LNCaP clone FGC (cell line): Measurements from ENCODE around the gene LDLRAD4.

ENCODE experiments used
- DNase-seq: peaks from one replicate; pipeline ENCODE4 v3.0.0-alpha.2; 2011; ENCODE audit warnings: low read depth
- H3K4me3 ChIP-seq: 2 replicates; pipeline ENCODE4 v1.5.1; 2011; ENCODE audit warnings: mild to moderate bottlenecking, low read depth, low read length, control low read depth
- CTCF ChIP-seq: IDR thresholded peaks from 2 replicates; pipeline ENCODE4 v1.5.1; 2012; ENCODE audit warnings: mild to moderate bottlenecking; ENCODE audit not compliant: control insufficient read depth, insufficient read depth; ENCODE audit errors: extremely low read depth

Gene LDLRAD4

DNA sequence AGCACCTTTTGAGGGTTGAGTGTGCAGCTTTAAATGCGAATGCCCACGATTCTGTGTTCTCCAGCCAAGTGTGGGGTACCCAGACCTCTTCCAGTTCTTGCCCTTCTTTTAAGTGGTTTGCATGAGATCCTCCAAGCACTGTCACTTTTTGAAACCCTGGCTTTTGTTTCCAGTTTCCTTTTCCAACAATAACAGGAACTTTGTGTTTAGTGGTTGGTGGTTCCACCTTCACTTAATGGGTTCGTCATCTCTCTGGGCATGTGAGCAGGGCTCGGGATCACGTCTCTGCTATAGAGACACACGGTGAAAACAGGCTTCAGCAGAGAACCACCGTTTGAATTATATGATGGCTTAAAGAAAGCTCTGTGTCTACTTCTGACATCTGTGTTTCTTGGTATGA is 197.6 kb downstream of the LDLRAD4 start:
- DNase-seq, result no peak

DNA sequence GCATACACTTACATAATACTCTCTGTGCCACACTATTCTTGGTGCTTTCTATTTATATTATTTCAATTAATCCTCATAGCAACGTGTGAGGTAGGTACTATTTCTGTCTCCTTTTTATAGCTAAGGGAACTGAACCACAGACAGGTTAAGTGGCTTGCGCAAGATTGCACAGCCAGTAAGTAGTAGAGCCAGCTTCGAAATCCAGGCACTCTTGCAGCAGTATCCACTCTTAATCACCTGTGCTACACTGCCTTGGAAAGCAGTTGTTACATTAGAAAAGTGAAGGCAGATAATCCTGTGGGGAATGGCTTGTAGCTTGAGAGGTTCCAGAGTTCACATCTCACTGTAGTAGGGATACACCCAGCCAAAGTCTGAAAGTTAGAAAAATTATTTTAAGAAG is 198.3 kb downstream of the LDLRAD4 start:
- DNase-seq, result no peak
- no peak overlapping the region for H3K4me3 ChIP-seq
- no peak for TF ChIP-seq CTCF

More for the DNA sequence above, 197.6 kb downstream of the LDLRAD4 start:
- H3K4me3 ChIP-seq, result no peak overlapping the region
- no peak for TF ChIP-seq CTCF

DNA sequence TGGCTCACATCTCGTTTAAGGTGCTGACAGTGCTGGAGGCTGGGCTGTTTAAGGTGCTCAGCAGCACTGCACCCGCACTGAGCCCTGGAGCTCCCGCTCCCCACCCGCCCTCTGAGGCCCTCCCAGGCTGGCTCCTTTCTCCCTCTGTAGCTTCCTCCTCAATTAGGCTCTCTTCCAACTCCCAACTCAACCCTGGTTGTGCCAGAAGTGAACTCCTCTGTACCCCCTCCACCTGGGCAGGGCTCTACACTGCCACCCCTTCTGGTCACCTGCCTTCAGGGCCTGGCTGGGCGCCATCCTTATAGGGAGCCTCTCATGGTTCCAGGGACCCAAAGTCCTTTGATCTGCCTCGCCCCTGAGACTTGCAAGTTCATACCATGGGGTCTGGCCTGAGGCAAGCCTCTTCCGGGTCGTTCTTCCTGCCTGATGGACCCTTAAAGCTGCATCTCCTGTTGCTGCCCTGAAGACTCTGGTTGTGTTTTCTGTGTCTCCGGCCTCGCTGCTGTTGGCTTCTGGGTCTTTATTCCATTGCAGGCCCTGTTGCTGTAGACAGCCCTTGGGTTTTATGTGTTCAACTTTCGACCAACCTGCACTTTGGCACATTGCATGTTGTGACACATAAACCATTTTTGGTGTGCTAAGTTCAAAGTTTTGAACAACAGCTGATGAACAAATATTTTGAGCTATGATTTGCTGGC is 199.6 kb downstream of the LDLRAD4 start:
- no peak for DNase-seq

GRCh38 chr18:13420969-13421686 is 202.6 kb downstream of the LDLRAD4 start:
- no peak for DNase-seq
- no peak overlapping the region for H3K4me3 ChIP-seq
- no peak for TF ChIP-seq CTCF

More for the DNA sequence above, 199.6 kb downstream of the LDLRAD4 start:
- TF ChIP-seq CTCF, result no peak
- H3K4me3 ChIP-seq, result no peak overlapping the region

DNA sequence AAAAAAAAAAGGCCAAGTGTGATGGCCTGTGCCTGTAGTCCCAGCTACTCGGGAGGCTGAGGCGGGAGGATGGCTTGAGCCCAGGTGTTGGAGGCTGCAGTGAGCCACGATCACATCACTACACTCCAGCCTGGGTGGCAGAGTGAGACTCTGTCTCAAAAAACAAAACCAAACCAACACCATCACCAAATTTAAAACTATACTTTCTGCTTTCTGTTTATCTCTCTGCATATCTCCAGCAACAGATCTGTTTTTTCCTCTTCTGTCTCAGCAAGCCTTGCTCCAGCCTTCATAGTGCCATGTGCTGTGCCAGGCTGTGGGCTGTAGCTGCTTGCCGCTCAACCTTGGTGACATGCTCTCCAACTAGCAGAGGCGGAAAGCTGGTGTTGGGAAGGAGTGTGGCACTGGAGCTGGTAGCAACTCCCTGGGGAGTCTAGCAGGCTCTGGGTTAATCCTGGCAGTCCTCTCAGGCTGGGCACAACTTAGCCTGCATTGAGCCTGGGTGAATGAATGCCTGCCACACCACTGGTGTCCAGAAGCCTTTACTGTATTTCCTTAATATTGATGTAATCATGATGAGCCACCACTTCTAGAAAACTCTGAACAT is 204.1 kb downstream of the LDLRAD4 start:
- no peak for DNase-seq
- H3K4me3 ChIP-seq, result no peak overlapping the region
- no peak for TF ChIP-seq CTCF

DNA sequence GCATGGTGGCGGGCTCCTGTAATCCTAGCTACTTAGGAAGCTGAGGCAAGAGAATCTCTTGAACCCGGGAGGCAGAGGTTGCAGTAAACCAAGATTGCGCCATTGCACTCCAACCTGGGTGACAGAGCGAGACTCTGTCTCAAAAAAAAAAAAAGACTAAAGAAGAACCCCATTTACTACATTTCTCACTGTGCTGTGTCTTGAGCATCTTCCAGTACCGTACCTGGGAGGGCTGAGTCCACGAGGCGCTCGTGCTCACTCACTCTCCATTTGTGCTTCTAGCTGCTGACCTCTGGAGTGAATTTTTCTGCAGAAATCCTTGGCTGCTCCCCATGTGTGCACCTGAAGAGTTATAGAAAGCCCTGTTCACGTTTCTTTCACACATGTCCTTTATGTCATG is 204.8 kb downstream of the LDLRAD4 start:
- no peak for TF ChIP-seq CTCF
- H3K4me3 ChIP-seq, result no peak overlapping the region
- DNase-seq, result no peak
